HG03565 (cell line): Measurements from ENCODE around the gene ATF6.
"Not testable (repeated sequence)": the region's sequence is repeated elsewhere in the genome, so short reads cannot be mapped to it uniquely, and the experiment has no call there.

Source experiments
- ATAC-seq: cut with Tn5 transposase; IDR thresholded peaks from one replicate; pipeline ENCODE4 v1.9.1; 2021; ENCODE audit warnings: mild to moderate bottlenecking, moderate library complexity; ENCODE audit not compliant: unreplicated experiment

ATF6 gene

GRCh38 chr1:161825831-161826230 is 59.7 kb downstream of the ATF6 start:
- ATAC-seq: no peak

DNA sequence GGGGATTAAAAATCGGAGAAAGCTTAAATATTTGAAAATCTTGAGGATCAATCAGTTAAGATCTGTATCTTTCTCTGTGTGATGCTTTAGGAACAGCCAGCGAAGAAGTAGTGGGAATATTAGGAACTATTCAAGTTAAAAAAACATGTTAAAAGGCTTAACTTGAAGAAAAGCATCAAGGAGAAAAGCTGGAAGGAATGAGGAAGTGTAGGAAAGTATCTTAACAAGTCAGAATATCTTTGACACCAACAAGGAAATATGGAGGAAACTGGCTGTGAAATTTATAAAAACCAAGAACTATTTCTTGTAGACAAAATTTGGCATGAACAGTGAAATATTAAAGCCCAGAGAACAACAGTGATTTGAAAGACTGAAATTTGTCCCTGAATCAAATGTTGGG is 60.4 kb downstream of the ATF6 start:
- ATAC-seq: no peak

GRCh38 chr1:161827786-161828185 is 61.7 kb downstream of the ATF6 start:
- no peak for ATAC-seq

DNA sequence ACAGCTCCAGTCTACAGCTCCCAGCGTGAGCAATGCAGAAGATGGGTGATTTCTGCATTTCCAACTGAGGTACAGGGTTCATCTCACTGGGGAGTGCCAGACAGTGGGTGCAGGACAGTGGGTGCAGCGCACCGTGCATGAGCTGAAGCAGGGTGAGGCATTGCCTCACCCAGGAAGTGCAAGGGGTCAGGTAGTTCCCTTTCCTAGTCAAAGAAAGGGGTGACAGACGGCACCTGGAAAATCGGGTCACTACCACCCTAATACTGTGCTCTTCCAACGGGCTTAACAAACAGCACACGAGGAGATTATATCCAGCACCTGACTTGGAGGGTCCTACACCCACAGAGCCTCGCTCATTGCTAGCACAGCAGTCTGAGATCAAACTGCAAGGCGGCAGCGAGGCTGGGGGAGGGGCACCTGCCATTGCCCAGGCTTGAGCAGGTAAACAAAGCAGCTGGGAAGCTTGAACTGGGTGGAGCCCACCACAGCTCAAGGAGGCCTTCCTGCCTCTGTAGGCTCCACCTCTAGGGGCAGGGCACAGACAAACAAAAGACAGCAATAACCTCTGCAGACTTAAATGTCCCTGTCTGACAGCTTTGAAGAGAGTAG is 66.3 kb downstream of the ATF6 start:
- ATAC-seq: not testable (repeated sequence)

DNA sequence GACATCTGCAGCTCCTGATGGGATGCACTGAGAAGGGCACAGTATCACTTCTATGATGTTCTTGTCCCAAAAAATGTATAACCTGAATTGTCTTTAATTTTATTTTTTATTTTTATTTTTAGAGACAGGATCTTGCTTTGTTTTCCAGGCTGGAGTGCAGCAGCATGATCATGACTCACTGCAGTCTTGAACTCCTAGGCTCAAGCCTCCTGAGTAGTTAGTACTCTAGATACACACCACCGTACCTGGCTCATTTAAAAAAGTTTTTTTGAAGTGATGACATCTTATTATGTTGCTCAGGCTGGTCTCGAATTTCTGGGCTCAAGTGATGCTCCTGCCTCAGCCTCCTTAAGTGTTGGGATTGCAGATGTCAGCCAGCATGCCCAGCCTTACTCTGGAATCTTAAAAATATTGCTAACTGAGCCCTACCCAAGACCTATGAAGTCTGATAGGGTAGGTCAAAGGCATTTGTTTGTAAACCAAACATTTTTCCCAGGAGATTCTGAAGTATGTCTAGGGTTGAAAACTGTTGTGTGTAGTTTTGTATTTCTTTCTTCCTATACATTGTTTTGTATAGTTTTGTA is 68.9 kb downstream of the ATF6 start:
- no peak for ATAC-seq

DNA sequence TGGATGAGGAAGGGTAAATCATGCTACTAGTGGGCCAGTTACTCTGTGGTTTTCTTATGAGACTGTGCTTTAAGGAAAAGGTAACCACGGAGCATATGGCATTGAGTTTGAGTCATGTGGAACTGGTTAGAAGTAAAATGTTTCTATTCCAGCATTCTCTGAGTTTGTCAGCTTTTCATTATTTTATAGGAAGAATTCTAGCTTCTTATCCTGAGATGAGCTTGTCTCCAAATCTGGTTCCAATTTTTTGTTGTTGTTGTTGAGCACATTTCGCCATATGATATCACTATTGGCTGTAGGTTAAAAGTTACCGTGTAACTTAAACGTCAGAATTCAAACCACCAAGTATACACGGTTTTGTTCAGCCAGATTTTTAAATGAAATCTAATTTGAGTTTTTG is 69.9 kb downstream of the ATF6 start:
- no peak for ATAC-seq

DNA sequence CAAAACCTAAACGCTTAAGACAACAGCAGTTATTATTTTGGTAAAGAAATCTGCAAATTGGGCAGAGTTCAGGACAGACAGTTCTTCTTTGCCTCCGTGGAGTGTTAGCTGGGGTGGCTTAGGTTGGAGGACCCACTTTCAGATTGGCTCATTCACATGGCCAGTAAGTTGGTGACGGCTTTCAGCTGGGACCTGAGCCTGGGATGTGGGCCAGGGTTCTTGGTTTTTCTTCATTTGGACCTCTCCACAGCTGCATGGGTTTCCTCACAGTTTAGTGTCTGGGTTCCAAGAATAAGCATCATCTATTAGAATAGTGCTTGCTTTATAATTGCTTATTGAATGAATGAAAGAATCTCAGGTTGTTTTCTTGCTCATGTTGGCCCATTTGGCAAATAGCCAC is 72.2 kb downstream of the ATF6 start:
- ATAC-seq: no peak

DNA sequence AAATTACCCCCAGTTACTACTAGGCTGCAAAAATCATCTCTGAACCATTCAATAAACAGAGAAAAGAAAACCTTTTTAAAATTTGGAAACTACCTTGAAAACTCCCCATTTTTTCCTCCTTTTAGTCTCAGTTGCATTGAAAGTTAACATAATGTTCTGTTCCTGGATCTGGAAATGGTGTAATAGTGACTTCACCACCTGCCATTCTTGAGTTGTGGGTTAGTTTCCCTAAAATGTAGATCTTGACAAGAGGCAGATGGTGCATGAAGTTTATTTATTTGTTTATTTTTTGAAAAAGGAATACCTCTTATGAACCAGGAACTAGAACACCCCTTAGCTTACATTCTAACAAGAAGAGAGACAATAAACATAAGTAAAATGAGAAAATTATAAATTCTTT is 72.8 kb downstream of the ATF6 start:
- no peak for ATAC-seq

DNA sequence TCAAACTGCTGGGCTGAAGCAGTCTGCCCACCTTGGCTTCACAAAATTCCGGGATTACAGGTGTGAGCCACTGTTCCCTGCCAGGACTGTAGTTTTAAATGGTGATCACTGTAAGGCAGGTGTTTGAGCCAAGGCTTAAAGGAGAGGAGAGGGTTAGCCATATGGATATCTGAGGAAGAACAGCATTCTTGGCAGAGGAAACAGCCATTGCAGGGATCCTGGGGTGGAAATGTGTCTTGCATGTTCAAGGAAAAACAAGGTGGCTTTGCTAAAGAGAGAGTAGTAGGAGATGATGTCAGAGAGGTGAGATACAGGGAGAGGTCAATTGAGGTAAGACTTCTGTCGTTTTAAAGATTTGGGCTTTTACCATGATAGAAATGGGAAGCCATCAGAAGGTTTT is 73.5 kb downstream of the ATF6 start:
- no peak for ATAC-seq

- ATAC-seq: no peak
Measured at GRCh38 chr1:161840363-161840762, 74.2 kb downstream of the ATF6 start.

DNA sequence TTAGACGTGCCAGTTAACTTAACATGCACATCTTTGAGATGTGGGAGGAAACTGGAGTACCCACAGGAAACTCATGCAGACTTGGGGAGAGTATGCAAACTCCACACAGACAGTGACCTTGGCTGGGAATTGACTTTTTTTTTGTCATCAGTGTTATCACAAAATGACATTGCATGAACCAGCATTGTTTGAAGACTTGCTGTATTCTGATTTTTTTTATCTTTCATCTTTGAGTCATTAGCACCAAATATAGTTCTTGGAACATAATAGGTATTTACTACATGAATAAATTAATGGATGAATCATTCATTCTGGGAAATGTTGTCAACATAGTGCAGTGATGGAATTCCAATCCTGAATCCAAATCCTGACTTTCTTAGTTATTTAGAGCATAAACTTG is 77.0 kb downstream of the ATF6 start:
- no peak for ATAC-seq

- ATAC-seq: no peak
Measured at GRCh38 chr1:161844696-161845095, 78.6 kb downstream of the ATF6 start.

GRCh38 chr1:161848676-161849075 is 82.6 kb downstream of the ATF6 start:
- ATAC-seq: no peak

GRCh38 chr1:161849518-161849917 is 83.4 kb downstream of the ATF6 start:
- ATAC-seq: no peak

DNA sequence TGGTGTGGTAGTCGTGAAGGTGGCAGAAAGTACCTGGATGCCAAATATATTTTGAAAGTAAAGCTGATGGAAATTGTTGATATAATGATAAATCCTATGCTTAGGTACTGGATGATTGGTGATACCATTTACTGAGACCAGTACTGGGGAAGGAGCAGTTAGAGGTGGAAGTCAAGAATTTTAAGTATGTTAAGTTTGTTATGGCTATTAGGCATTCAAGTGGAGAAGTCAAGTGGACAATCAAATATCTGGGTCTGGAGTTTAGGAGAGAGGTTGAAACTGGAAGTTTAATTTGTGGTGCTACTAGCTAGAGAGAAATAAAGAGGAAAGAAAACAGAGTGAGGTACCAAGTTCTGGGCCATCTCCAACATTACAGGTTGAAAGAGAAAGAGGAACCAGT is 89.1 kb downstream of the ATF6 start:
- ATAC-seq: no peak

DNA sequence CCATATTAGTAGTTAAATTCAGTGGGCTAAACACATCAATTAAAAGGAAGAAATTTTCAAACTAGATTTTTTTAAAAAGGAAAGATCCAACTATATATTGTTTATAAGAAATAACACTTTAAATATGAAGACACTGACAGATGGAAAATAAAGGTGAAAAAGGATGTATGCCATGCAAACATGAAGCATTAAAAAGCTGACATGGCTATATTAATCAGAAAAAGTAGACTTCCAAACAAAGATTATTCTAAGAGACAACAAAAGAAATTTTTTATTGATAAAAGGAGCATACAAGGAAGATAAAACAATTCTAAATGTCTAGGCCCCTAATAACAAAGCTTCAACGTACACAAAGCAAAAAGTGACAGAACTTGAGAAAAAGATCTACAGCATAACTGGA is 92.2 kb downstream of the ATF6 start:
- no peak for ATAC-seq

GRCh38 chr1:161863549-161863948 is 97.4 kb downstream of the ATF6 start:
- ATAC-seq: no peak

DNA sequence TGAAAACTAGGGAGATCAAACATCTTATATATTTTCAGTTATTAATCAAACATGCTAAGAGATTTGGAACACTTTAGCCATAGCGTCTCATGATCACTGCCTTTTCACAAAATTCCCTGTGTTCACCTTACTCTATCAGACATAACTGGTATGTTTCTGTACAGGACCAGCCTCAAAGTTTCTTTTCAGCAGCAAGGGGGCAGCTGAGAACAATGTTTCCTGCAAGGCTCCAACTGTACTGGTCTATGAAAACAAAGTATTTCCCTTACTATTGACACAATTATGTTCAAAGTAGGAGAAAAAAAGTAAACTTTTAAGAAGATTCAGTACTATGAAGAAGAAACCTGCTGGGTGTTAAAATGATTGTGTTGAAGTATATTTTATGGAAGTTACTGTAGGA is 98.5 kb downstream of the ATF6 start:
- no peak for ATAC-seq

GRCh38 chr1:161866241-161866640 is 100.1 kb downstream of the ATF6 start:
- no peak for ATAC-seq

DNA sequence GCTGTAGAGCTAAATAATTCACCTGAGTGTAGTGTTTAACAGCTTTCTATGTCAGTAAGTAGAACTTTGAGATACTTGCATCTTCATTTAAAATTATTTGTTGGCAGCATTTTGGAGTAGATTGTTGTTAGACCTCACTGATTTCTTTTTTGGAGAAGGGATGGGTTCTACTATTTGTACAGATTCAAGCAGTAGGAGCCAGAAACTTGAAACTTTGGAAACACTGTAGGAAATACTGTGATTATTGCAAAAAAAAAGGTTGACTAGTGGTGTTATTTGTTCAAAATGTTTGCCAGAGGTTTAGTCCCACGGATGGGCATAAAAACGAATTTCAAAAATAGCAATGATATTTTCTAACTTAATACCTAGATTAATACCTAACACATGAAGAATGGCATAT is 102.7 kb downstream of the ATF6 start:
- no peak for ATAC-seq

GRCh38 chr1:161869291-161869690 is 103.2 kb downstream of the ATF6 start:
- no peak for ATAC-seq

DNA sequence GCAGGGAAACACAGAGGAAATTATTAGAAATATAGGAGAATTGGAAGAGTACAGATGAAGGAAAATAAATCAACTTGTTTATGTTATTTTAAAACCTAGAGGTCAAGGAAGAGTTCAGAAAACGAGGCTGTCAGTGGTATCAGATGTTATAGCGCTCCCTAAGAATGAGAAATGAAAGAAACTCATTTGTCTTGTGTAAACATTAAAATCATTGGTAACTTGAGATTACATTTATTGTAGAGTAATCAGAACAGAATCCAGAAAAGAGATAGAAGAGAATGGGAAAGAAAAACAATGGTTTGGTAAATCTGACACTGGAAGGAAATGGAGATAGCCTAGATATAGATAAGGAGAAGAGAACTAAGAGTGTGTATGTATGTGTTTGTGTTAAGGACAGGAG is 106.4 kb downstream of the ATF6 start:
- no peak for ATAC-seq

DNA sequence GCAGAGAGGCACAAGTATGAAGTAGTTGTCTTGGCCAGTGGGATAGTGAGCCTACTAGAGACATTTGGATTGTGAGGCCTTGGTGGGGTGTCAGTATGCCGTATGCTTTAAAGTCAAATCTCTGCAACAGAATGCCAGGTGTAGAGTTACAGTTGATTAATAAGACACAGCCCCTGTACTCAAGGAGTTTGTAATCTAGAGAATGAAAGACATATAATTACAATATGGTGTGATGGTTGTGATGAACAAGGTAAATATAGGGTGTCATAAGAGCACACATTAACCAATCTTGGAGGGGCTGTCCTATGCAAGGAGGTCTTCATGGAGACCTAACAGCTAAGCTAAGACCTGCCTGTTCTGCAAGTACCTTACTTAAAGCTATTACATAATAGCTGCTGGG is 113.1 kb downstream of the ATF6 start:
- ATAC-seq: no peak
